GM21786 (cell line): Measurements from ENCODE around the gene MLST8.

Source experiments
- ATAC-seq: cut with Tn5 transposase; IDR thresholded peaks from one replicate; pipeline ENCODE4 v1.9.1; 2021; ENCODE audit not compliant: unreplicated experiment

MLST8 gene

DNA sequence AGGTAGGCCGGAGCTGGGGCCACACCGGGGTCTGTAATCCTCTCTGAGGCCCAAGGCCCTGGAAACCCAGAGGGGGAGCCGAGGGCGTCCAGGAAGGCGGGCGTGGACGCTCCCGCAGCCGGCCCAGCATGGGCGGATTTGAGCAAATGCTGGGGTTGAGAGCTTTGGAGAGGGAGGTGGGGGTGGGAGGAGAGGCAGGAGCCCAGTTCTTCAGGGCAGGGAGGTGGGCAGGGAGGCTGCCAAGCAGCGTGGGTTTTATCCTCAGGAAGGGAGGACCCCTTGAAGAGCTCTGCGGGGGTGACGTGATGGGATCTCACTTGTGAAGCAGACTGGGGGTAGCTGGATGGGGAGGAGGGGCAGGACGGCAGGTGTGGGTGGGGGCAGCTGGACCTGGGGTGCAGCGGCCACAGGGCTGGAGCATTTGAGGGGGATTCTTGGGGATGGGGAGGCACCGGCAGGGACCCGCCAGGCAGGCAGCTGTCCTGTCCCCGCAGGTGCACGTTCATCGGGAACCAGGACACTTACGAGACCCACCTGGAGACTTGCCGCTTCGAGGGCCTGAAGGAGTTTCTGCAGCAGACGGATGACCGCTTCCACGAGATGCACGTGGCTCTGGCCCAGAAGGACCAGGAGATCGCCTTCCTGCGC is 32.4 kb upstream of the MLST8 start:
- ATAC-seq = no peak

DNA sequence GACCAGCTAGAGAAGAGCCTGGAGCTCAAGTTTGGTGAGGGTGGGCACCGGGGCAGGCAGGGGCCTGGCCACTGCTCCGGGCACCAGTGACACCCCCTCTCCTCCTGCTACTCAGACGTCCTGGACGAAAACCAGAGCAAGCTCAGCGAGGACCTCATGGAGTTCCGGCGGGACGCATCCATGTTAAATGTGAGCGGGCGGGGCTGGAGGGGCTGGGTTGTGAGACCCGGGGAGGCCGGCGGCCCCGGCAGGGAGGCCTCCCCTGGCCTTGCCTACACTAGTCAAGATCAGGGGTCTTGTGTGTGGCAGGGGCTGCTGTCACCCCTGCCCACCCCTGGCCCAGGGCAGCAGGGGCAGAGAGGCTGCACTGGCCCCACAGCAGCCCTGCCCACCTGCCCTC is 31.9 kb upstream of the MLST8 start:
- ATAC-seq = no peak

DNA sequence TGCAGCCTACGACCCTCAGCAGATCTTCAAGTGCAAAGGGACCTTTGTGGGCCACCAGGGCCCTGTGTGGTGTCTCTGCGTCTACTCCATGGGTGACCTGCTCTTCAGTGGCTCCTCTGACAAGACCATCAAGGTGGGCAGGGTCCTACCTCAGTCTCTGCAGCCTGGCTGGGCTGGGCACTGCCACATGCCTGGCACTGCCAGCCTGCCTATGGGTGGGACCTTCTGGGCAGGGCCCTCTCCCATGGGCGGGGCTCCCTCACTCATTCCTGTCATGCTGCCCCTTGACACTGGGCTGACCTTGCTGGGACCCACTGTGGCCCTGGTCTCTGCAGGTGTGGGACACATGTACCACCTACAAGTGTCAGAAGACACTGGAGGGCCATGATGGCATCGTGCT is 31.3 kb upstream of the MLST8 start:
- no peak for ATAC-seq

DNA sequence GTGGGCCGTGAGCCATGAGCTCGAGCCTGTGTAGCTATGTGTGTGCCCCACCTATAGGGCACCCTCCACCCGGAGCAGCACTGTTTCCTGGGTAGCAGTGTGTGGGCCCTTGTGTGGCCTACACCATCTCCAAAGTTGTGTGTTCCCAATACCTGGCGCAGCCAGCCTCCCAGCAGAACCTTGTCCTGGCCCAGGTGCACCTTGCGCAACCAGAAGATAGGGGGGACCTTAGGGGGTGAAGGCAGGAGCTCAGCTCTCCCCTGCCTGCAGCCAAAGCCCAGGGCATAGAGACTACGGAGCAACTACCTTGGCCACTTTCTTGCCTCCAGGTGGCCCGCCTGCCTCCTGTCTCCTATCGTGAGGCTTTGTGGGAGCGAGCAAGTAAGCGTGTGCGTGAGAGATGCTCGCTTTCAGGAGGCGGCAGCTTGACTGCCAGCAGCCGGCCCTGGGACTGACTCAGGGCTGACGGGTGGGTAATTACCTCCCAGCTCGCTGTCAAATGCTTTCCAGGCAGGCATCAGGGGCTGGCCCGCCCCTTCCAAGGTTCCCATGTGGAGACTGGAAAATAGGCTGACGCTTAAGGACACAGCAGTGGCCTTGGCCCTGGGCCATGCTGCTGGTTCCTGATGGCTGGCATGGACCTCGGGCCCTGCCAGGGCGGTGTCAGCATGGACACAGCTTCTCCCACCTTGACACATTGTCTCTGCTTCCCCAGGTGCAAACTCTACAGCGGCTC is 30.7 kb upstream of the MLST8 start:
- ATAC-seq = no peak

DNA sequence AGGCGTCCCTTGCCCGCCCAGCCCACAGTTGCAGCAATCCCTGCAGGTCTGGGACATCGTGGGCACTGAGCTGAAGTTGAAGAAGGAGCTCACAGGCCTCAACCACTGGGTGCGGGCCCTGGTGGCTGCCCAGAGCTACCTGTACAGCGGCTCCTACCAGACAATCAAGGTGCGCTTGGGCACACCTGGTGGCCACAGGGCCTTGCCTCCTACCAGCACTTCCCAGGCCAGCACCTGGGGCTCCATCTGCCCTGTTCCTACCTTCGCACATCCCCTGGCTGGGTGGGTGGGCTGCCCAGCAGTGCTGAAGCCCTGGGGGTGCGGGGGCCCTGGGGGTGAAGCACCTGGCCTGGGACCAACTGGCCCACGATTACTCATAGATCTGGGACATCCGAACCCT is 29.8 kb upstream of the MLST8 start:
- no peak for ATAC-seq

DNA sequence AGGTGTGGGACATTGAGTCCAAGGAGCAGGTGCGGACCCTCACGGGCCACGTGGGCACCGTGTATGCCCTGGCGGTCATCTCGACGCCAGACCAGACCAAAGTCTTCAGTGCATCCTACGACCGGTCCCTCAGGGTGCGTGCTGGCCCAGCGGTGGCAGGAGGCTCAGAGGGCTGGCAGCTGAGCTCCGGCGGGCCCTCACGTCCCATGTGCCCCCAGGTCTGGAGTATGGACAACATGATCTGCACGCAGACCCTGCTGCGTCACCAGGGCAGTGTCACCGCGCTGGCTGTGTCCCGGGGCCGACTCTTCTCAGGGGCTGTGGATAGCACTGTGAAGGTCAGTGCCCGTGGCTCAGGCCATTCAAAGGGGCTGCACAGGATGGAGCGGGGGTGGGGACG is 29.2 kb upstream of the MLST8 start:
- ATAC-seq = no peak

DNA sequence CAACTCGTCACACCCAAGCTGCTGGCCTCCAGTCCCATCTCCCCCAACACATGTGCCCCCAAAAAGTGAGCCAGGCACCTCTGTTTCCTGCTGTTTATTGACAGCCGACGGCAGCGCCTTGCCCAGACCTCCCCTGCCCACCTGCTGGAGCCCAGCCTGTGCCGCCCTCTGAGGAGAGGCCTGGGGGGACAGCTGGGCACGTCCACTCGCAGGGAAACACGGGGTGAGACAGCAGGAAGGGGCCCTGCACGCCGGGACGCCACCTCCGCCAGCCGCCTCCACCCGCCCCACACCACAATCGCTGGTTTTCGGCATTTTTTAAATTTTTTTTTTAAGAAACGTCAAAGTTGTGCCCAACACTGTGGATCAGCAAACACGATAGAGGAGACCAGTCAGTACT is 28.2 kb upstream of the MLST8 start:
- ATAC-seq = no peak

DNA sequence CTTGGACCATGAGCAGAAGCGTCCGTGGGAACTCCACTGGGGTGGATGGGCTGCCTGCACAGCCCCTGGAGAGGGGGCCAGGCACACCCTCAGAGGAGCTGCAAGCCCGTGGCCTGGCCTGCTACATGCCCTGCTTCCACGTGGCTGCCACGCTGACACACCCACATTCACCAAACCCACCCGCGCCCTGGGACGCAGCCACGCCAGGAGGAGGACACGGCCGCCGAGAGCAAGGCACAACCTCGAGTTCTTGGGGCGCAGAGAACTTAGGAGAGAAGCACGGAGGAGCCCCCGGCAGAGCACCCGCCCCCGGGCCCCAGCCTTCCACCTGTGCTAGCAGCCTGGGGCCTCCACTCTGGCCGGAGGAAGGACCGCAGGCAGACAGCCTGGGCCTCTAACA is 27.7 kb upstream of the MLST8 start:
- no peak for ATAC-seq

DNA sequence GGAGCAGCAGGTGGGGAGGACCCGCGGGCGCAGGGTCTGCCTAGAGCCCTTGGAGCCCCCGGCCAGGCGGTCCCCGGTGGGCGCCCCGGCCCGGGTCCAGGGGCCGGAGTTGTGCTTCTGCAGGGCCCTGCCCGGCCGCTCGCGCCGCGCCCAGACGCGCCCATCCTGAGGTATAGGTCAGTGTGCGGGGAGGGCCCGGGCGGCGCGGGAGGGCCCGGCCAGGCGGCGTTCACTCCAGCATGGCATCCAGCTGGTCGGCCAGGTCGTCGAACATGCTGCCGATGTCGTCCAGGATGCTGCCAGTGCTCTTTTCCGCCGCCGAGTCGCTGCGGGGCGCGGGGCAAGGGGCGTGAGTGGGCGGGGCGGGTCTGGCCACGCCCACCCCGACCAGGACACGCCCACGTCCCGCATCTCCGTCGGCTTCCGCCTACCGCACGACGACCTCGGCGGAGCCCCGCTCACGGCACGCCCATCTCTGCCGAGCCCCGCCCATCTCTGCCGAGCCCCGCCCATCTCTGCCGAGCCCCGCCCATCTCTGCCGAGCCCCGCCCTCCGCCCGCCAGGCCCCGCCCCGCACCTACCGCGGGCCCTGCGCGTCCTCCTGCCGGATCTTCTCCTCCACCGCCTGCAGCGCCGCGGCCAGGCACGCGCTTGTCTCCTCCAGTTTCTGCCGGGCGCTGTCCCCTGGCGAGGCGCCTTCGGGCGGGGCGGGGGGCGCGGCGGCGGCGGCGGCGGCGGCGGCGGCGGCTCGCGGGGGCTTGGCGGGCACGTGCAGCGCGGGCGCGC is 26.7 kb upstream of the MLST8 start:
- no peak for ATAC-seq

DNA sequence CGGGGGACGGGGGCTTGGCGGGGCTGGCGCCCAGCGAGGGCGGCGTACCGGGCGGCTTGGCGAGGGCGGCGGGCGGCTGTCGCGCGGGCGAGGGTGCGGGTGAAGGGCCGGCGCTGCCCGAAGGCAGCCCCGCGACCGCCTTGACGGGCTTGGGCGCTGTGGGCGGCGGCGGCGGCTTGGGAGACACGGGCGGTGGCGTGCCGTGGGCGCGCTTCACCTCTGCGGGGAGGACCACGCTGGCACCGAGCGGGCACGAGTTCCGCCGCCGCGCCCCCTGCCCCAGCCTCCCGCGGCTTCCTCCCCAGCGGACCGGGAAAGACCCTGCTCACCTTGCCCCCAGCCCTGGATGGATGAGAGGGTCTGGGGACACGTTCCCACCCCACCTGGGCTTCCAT is 26.1 kb upstream of the MLST8 start:
- no peak for ATAC-seq

DNA sequence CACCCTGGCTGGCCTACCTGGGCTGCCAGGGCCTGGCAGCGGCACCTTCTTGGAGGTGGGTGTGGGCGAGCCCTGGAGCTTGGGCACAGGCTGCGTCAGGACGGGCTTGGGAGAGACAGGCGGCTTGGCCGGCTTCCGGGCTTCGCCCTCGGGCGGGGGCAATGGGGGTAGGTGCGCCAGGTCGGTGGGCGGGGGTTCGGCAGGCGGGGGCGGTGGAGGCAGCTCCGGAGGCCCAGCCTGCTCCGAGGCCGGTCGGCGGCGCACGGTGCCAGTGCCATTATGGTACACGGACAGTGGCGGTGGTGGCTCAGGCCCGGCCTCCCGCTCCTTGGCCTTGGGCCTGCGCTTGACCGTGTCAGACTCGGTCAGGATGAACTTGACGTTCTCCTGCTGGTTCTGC is 25.7 kb upstream of the MLST8 start:
- no peak for ATAC-seq

DNA sequence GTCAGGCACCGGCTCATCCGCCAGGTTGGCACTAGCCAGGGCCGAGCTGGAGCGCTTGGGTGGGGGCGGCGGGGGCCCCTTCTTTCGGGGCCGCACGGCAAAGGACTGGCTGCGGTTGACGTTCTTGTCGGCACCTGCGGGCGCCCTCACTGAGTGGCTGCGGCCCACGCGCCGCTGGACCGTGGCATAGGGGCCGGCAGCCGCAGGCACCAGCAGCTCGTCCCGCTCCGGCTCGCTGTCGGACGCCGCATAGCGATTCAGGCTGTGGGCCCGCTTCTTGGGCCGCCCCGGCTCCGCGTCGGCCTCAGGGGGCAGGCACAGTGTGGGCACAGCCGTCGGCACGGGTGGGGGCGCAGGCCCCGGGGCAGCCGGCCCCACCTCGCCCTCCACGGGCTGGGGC is 24.8 kb upstream of the MLST8 start:
- ATAC-seq = no peak

DNA sequence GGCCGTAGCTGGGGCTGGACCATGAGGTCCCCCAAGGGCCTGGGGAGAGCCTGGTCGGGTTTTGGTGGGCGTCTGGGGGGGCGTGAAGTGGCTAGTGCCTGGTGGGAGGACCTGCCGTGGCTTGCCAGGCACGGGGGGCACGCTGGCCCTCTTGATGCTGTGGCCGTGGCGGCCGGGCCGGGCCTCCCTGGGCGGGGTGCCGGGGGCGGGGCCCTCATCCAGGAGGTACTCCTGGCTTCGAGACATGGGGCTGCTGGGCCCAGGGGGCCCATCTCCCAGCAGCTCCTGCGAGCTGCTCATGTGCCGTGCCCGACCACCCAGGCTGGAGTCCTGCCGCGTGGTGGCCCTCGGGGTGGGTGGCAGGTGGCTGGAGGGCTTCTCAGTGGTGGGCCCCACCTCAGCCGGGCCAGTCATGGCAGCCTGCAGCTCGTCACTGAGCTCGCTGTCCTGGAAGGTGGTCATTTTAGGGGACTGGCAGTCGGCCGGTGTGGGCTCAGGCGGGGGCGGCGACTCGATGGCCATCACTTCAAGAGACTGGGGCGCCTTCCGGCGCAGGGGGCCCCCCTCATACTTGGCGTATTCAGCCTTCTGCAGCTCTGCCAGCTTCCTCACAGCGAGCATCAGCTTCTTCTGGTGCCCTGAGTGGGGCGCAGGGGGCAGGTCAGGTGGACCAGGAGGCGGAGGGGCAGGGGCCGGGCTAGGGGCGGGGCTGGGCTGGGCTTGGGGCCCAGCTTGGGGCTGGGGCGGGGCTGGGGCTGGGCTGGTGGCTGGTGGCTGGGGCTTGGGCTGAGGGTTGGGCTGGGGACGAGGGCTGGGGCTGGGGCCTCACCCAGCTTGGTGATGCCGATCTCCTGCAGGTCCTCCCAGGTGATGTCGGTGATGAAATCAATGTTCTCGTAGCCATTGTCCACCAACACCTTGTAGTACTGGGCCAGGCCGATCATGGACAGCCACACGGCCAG is 24.0 kb upstream of the MLST8 start:
- no peak for ATAC-seq

DNA sequence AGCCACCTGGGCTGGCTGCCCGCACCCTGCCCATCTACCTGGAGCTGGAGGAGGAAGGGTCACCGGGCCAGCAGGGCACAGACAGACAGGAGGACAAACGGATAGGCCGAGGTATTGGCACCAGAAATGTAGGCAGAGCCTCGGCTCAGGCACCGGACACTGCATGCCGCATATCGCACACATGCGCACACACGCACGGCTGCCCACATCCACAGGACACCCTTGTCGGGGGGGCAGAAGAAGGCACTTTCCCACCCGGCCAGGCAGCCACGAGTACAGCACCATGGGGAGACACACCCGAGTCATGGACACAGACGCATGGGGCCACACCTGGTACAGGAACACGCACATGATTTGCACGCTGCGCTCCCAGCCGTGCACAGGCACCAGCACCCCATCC is 23.3 kb upstream of the MLST8 start:
- ATAC-seq = no peak

DNA sequence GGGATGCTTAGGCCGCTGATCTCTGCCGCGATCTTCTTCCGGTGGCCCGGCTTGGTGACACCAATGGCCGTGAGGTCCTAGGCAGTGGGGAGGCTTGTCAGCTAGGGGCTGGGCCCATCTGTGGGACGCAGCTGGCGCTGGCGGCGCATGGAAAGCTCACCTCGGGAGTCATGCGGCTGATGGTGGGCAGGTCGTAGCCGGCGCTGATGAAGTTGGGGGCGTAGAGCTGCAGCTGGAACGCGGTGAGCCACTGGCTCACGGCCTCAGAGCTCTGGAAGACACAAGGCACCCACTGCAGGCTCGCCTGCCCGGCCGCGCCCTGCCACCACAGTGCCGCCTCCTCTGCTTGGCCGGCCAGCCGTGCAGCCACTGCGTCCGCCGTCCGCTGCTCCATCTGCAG is 21.6 kb upstream of the MLST8 start:
- no peak for ATAC-seq

DNA sequence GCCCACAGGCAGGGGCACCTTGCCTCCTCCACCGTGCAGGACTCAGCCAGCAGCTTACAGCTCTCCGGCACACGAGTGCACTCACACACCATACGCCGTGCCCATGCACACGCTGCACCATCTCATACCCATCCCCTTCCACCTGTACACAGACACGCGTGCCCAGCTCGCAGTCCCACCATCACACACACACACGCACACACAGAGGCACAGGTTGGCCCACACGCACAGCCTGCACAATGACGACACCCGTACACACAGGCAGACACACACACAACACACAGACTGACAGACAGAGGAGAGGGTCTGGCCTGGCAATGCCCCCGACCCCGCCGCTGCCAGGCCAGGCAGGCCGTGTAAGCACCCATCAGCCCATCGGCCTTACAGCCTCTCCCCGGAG is 20.9 kb upstream of the MLST8 start:
- no peak for ATAC-seq

DNA sequence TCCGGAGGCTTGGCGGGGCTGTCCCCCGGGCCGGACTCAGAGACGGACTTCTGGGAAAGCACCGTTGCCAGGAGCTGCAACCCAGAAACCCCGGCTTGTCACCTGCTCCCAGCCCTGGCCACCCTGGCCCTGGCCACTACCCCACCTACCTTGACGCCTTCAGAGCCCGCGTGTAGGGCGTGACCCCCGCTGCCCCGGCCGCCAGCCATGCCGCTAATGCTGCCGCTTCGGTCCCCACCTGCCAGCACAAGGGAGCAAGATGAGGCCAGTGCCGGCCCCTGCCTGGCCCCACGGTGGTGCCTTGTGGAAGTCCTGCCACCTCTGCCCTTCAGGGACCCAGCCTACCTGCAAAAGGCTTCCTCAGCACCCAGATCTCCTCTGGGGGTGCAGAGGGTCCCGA is 20.3 kb upstream of the MLST8 start:
- ATAC-seq = no peak

DNA sequence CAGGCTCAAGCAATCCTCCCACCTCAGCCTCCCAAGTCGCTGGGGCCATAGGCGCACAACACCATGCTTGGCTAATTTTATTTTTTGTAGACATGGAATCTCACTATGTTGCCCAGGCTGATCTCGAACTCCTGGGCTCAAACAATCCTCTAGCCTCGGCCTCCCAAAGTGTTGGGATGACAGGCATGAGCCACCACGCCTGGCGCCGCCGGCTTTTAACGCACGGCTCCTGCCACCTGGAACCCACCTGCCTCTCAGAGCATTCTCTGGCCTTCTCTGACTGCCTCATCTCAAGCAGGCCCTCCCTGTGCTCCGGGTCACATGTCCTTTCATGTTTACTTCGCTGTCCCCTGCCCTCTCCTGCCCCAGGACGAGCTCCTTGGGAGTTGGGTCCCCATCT is 19.2 kb upstream of the MLST8 start:
- no peak for ATAC-seq

DNA sequence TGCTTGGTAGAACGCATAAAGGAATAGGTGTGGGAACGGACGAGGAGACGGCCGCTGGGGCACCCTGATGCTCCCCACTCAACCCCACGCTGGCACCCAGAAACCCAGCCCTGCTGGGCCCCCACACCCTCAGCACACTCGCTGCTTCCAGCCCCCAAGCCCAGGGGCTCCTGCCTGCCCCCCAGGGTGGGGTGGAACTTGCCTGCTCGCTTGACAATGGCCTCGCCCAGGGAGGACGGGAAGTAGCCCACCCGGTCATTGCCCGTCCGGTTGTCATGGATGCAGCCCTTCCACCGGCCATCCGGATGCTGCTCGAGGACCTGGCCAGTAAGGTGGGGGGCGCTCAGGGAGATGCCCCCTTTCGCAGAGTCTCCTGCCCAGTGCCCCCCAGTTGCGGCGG is 18.7 kb upstream of the MLST8 start:
- no peak for ATAC-seq

DNA sequence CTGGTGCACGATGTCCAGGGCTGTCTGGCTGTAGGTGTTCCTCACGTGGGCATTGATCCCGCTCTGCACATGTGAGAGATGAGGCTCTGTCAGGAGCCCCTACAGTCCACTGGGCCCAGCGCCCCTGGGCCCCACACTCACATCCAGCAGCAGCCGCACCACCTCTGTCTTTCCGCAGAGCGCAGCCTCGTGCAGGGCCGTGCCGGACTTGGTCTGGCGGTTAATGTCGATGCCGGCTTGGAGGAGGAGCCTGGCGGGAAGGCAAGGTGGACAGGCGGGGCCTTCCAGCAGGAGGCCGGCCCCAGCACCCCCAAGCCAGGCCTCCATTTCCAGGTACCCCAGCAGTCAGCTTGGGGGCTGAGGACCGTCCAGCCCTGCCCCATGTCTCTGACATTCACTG is 18.0 kb upstream of the MLST8 start:
- no peak for ATAC-seq

DNA sequence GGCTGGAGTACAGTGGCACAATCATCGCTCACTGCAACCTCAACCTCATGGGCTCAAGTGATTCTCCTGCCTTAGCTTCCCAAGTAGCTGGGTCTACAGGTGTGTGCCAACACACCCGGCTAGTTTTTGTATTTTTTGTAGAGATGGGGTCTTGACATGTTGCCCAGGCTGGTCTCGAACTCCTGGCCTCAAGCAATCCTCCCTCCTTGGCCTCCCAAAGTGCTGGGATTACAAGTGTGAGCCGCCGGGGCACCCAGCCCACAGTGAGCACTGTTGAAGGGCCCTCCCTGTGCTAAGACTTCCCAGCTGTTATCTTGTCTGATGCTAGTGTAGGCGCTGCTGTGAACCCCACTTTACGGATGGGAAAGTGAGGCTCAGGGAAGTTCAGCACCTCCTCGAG is 16.9 kb upstream of the MLST8 start:
- ATAC-seq = no peak
